Activated T-helper 1 cell treated with anti-CD3 and anti-CD28 coated beads, Interleukin-12 subunit alpha, Interleukin-12 subunit beta, Interleukin-2, Interleukin-4 antibody, amounts not matched to agents 30 ng/mL and 10 ng/mL and 1 ng/mL, durations not matched to agents 14 hours and 24 hours and 36 hours (primary cell): ENCODE data around the gene ARR3. TPM values are rescaled to one million over a fixed set of nuclear protein-coding genes. Genes with fewer than 3 reads are reported as not detected.
"Not testable (repeated sequence)": the region's sequence is repeated elsewhere in the genome, so short reads cannot be mapped to it uniquely, and the experiment has no call there.

Experiments used
- DNase-seq: peaks from one replicate; pipeline ENCODE4 v3.0.0; 2021; ENCODE audit warnings: low spot score
- H3K27ac Mint-ChIP-seq: one replicate; pipeline ENCODE4 v1.8.0; 2021; ENCODE audit warnings: mild to moderate bottlenecking, mixed read lengths
- H3K27me3 Mint-ChIP-seq: one replicate; pipeline ENCODE4 v1.8.0; 2022; ENCODE audit warnings: mild to moderate bottlenecking, moderate library complexity, mixed read lengths; ENCODE audit not compliant: insufficient read depth
- H3K36me3 Mint-ChIP-seq: one replicate; pipeline ENCODE4 v1.8.0; 2021; ENCODE audit warnings: low read depth, mixed read lengths
- H3K4me1 Mint-ChIP-seq: one replicate; pipeline ENCODE4 v1.8.0; 2021; ENCODE audit warnings: low read depth, mixed read lengths
- H3K4me3 Mint-ChIP-seq: one replicate; pipeline ENCODE4 v1.8.0; 2021; ENCODE audit warnings: mild to moderate bottlenecking, moderate library complexity, mixed read lengths
- H3K9me3 Mint-ChIP-seq: one replicate; pipeline ENCODE4 v1.8.0; 2021; ENCODE audit warnings: mixed read lengths
- intact Hi-C: fragments of 100-400 bp; cut with micrococcal nuclease; formaldehyde crosslinking; loops from one replicate; pipeline ENCODE4 v1.15.1; 2024
- total RNA-seq: library from RNA; stranded (reverse); gene quantifications from 2 replicates; pipeline ENCODE4 v1.2.3, GENCODE V29; 2022

Gene ARR3
- total RNA-seq: not detected in 2 replicates

- intact Hi-C loops: no loop called here
- H3K27ac Mint-ChIP-seq: no peak within 1 kb of the TSS
- no peaks in the 10 kb centered on the region for H3K4me1 Mint-ChIP-seq
These were observed at the start of gene ARR3 for GRCh38 chrX:70268034-70268433. Gene ARR3 (plus strand): TSS chrX:70268334. CDS start chrX:70269386, 1,052 bp downstream.

DNA sequence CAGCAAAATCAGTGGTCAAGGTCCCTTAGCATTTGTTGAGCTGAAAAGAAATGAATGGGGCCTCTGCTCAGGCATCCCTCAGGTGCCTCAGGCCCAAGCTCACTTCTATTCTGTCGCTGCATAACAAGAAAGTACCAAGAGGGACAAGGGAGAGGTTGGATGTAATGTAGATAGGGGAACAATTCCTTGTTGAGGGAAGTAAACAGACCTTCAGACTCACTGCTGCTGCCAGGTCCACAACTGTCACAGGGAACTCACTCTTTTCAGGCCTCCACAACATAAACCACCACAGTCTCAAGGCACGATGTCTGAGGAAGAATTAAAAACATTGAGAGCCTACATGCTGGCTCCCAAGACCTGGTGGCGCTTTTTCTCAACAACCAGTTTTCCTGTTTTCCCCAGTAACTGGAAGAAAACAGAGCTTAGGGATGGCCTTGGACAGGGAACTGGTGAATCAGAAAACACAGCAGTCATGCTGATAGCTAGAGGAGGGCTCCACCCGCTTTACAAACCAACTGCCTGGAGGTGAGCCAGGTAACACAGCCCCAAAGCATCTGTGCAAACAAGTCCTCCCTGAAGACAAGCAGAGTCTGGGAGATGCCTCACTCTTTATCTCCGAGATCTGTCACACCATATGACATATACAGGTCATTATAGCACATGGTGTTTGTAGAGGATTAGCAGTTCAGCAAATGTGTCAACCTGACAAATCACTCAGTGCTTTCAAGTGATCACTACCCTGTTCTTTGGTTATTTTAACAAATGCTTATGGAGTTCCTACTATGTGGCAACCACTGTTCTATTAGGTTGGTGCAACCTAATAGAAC lies 48.0 kb upstream of the ARR3 start:
- H3K27me3 Mint-ChIP-seq: peaks cover 4% of the 10 kb centered on the region
- H3K4me3 Mint-ChIP-seq: no peak overlapping the region
- H3K9me3 Mint-ChIP-seq: no peaks in the 10 kb centered on the region
- no peak overlapping the region for H3K27ac Mint-ChIP-seq
- no peaks in the 10 kb centered on the region for H3K36me3 Mint-ChIP-seq
- DNase-seq: no peak
- H3K4me1 Mint-ChIP-seq: no peaks in the 10 kb centered on the region
- intact Hi-C loops: no loop called here

More at GRCh38 chrX:70268034-70268433, at the start of gene ARR3:
- H3K9me3 Mint-ChIP-seq: no peaks in the 10 kb centered on the region
- DNase-seq: no peak
- H3K36me3 Mint-ChIP-seq: no peaks in the 10 kb centered on the region
- H3K4me3 Mint-ChIP-seq: no peak within 1 kb of the TSS
- no peaks in the 10 kb centered on the region for H3K27me3 Mint-ChIP-seq

- H3K4me3 Mint-ChIP-seq: no peak overlapping the region
- H3K4me1 Mint-ChIP-seq: no peaks in the 10 kb centered on the region
- no peaks in the 10 kb centered on the region for H3K9me3 Mint-ChIP-seq
- DNase-seq: no peak
- H3K27me3 Mint-ChIP-seq: peaks cover 2% of the 10 kb centered on the region
- intact Hi-C loops: no loop called here
- no peak overlapping the region for H3K27ac Mint-ChIP-seq
- H3K36me3 Mint-ChIP-seq: no peaks in the 10 kb centered on the region
These were observed 42.1 kb upstream of the ARR3 start for GRCh38 chrX:70226048-70226447.

DNA sequence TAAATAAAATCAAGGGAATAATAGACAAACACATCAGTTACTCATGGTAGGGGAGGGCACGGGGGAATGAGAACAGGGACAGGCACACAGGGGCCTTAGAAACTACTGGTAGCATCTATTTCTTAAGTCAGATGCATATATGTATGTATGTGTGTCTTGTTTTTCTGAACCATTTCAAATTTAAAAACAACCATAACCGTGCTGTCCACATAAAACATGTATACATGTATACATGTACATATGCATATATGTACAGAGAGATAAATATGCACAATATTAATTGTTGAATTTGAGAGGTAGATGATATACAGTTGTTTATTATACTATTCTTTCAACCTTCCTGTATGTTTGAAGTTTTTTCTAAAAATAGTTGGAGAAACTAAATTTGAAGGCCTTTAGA lies 41.4 kb upstream of the ARR3 start:
- Mint-ChIP-seq H3K4me1 (peaks cover under 1% of the 10 kb centered on the region), H3K27ac (no peak overlapping the region), H3K9me3 (no peaks in the 10 kb centered on the region), H3K27me3 (peaks cover 2% of the 10 kb centered on the region), H3K36me3 (no peaks in the 10 kb centered on the region), H3K4me3 (no peak overlapping the region)
- intact Hi-C loops: no loop called here
- DNase-seq: no peak

- intact Hi-C loops: no loop called here
- Mint-ChIP-seq H3K9me3 (no peaks in the 10 kb centered on the region), H3K4me1 (peaks cover 13% of the 10 kb centered on the region), H3K27ac (peak overlapping the region; percentile 19), H3K36me3 (no peaks in the 10 kb centered on the region), H3K4me3 (no peak overlapping the region), H3K27me3 (peaks cover 1% of the 10 kb centered on the region)
- no peak for DNase-seq
These were observed 36.5 kb upstream of the ARR3 start for GRCh38 chrX:70231666-70232065.

DNA sequence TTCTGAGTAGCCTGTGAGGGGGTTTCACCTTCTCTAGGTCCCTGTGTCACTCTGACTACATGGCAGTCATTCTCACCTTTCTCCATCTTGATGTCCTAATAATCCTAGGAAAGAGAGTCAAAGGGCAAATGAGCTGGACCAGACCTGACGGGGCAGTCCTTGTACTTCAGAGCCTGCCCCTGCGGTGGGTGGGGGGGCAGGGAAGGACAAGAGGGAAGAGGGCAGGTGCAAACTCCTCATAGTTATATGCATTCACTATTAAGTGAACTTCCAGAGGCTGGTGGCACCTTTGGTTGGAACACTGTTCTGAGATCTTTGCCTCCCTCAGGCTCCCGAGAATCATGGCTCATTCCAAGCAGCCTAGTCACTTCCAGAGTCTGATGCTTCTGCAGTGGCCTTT lies 33.8 kb upstream of the ARR3 start, which contains the start of gene AWAT1:
AWAT1 (plus strand) TSS at position 301 of the 400 bp plus-strand sequence; CDS start at position 342, 41 bp downstream.
- H3K4me3 Mint-ChIP-seq: no peak within 1 kb of the TSS
- H3K27me3 Mint-ChIP-seq: peaks cover 1% of the 10 kb centered on the region
- H3K9me3 Mint-ChIP-seq: no peaks in the 10 kb centered on the region
- H3K4me1 Mint-ChIP-seq: peaks cover 13% of the 10 kb centered on the region
- intact Hi-C loops: no loop called here
- DNase-seq: no peak
- no peak within 1 kb of the TSS for H3K27ac Mint-ChIP-seq
- no peaks in the 10 kb centered on the region for H3K36me3 Mint-ChIP-seq

- H3K27ac Mint-ChIP-seq: no peak overlapping the region
- H3K27me3 Mint-ChIP-seq: no peaks in the 10 kb centered on the region
- no peak overlapping the region for H3K4me3 Mint-ChIP-seq
- H3K9me3 Mint-ChIP-seq: no peaks in the 10 kb centered on the region
- H3K4me1 Mint-ChIP-seq: no peaks in the 10 kb centered on the region
- DNase-seq: no peak
- no peaks in the 10 kb centered on the region for H3K36me3 Mint-ChIP-seq
- intact Hi-C loops: no loop called here
These were observed 27.4 kb upstream of the ARR3 start for GRCh38 chrX:70240751-70241150.

DNA sequence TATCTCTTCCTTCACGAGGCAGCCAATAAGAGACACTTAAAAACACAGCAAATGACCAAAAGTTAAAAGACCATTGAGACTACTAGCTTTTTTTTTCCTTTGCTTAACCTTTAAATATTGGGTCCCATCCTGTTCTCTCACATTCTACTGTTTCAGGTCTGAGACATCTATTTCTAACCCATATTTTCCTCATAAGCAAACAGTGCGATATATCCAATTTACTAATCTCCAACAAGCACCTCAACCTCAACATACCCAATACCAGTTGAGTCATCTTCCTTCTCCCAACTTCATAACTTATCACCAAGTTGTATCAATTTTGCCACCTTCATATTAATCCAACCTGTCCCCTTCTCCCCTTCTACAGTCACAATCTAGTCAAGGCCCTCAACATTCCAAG lies 26.6 kb upstream of the ARR3 start:
- DNase-seq: no peak
- Mint-ChIP-seq H3K27ac (no peak overlapping the region), H3K9me3 (no peaks in the 10 kb centered on the region), H3K4me1 (no peaks in the 10 kb centered on the region), H3K27me3 (no peaks in the 10 kb centered on the region), H3K36me3 (no peaks in the 10 kb centered on the region), H3K4me3 (no peak overlapping the region)
- intact Hi-C loops: no loop called here

DNA sequence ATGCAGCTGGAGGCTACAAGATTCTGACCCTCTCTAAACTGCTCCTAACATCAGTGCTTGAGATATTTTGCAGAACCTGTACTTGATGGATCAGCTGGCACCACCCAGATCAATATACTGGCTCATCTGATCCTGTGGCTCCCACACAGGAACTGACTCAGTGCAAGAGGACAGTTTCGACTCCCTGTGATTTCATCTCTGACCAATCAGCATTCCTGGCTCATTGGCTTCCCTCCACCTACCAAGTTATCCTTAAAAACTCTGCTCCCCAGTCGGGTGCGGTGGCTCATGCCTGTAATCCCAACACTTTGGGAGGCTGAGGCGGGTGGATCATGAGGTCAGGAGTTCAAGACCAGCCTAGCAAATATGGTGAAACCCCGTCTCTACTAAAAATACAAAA lies 24.5 kb upstream of the ARR3 start:
- intact Hi-C loops, H3K27ac Mint-ChIP-seq, H3K27me3 Mint-ChIP-seq, H3K4me3 Mint-ChIP-seq, DNase-seq, H3K36me3 Mint-ChIP-seq, H3K9me3 Mint-ChIP-seq, H3K4me1 Mint-ChIP-seq: not testable (repeated sequence)

DNA sequence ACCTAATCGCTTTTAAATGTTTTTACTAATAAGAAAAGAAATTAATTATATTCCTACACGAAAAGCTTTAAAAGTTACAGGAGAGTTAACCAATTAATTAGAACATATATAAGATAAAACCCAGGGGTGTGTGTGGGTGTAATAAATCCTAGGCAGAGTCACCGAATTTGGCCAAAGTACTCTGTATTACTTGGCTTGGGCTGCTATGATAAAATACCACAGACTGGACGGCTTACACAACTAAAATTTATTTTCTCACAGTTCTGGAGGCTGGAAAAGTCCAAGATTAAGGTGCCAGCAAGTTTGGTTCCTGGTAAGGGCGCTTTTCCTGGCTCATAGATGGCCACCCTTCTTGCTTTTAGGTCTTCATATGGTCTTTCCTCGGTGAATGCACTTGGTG lies 23.3 kb upstream of the ARR3 start:
- Mint-ChIP-seq H3K27me3 (no peaks in the 10 kb centered on the region), H3K4me3 (no peak overlapping the region)

DNA sequence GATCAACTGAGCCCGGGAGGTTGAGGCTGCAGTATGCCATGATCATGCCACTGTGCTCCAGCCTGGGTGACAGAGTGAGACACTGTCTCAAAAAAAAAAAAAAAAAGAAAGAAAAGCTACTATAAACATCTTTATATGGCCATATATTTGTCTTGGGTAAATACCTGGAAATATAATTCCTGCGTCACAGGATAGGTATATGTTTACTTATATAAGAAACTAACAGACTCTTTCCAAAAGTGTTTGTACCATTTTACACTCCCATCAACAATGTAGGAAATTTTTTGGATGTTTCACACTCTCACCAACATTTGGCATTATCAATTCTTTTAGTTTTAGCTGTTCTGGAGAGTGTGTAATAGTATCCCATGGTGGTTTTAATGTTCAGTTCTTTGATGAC lies 20.9 kb upstream of the ARR3 start:
- Mint-ChIP-seq H3K27ac (no peak overlapping the region), H3K4me1 (no peaks in the 10 kb centered on the region), H3K4me3 (no peak overlapping the region), H3K27me3 (no peaks in the 10 kb centered on the region), H3K9me3 (no peaks in the 10 kb centered on the region), H3K36me3 (no peaks in the 10 kb centered on the region)
- DNase-seq: no peak
- intact Hi-C loops: no loop called here

More for the DNA sequence above, 23.3 kb upstream of the ARR3 start:
- no peak overlapping the region for H3K27ac Mint-ChIP-seq
- H3K36me3 Mint-ChIP-seq: no peaks in the 10 kb centered on the region
- no peak for DNase-seq
- no peaks in the 10 kb centered on the region for H3K9me3 Mint-ChIP-seq
- H3K4me1 Mint-ChIP-seq: no peaks in the 10 kb centered on the region
- intact Hi-C loops: no loop called here

DNA sequence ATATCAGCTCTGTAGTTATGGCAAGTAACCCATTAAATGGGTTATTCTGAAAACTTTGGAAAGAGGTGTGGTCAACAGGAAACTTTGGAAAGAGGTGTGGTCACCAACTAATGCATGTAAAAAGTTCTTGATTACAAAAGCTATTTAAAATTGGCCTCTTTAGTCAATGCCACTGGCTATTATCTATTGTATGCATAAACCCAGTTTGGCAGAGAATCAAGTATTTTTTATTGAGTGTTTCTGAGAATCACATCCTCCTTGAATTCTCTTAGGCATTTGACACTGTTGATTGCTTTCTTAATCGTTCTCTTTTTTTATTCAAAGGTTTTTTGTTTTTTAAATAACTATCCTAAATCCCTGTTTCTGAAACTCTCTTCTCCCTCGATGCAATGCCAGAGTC lies 15.6 kb upstream of the ARR3 start:
- no peak overlapping the region for H3K27ac Mint-ChIP-seq

GRCh38 chrX:70253377-70254062 lies 14.6 kb upstream of the ARR3 start:
- peak overlapping the region; percentile 24 for H3K27ac Mint-ChIP-seq
- no peaks in the 10 kb centered on the region for H3K27me3 Mint-ChIP-seq
- H3K9me3 Mint-ChIP-seq: no peaks in the 10 kb centered on the region
- no peaks in the 10 kb centered on the region for H3K36me3 Mint-ChIP-seq
- peaks cover 13% of the 10 kb centered on the region for H3K4me1 Mint-ChIP-seq
- no peak overlapping the region for H3K4me3 Mint-ChIP-seq
- intact Hi-C loops: no loop called here
- DNase-seq: no peak

More for the DNA sequence above, 15.6 kb upstream of the ARR3 start:
- Mint-ChIP-seq H3K36me3 (no peaks in the 10 kb centered on the region), H3K4me3 (no peak overlapping the region), H3K9me3 (no peaks in the 10 kb centered on the region), H3K27me3 (no peaks in the 10 kb centered on the region), H3K4me1 (peaks cover 13% of the 10 kb centered on the region)
- intact Hi-C loops: no loop called here
- no peak for DNase-seq
